ENCODE data around the gene TMEM242.
A peak's percentile ranks its signal among the peaks of the same experiment; 100 is the strongest.

Gene TMEM242

GRCh38 chr6:157280947-157281346 is 42.4 kb downstream of the TMEM242 start:
- H3K27me3 ChIP-seq (ENCODE audit: insufficient read depth, low read length), result no peaks in the 10 kb centered on the region
- no peak overlapping the region for H3K4me3 ChIP-seq (ENCODE audit: low read length)
- no peaks in the 10 kb centered on the region for H3K4me1 ChIP-seq (ENCODE audit: insufficient read depth, low read length)
- no peaks in the 10 kb centered on the region for H3K36me3 ChIP-seq (ENCODE audit: insufficient read depth, low read length)
- no peaks in the 10 kb centered on the region for H3K9me3 ChIP-seq (ENCODE audit: low read length)
- H2AFZ ChIP-seq (ENCODE audit: low read depth, low read length), result no peak overlapping the region

DNA sequence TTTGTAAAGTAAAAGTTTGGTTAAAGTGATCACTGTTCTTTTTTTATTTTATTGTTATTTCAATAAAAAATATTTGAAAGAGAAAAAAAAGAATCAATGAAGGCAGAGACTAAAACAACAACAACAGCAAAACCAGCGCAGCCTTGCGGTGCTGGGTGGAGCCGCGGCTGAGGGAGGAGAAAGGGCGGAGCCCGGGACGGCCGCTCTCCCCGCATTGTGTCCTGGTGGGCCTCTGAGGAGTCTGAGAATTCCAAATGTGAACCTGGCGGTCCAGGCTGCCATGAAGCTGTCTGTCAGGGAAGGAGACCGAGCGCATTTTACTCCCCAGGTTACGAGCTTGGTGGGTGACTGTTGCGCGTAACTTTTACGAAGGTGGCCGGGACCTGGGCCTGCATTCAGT is 43.2 kb downstream of the TMEM242 start:
- Histone ChIP-seq H2AFZ (ENCODE audit: low read depth, low read length) (no peak overlapping the region), H3K4me3 (ENCODE audit: low read length) (no peak overlapping the region), H3K36me3 (ENCODE audit: insufficient read depth, low read length) (no peaks in the 10 kb centered on the region), H3K27me3 (ENCODE audit: insufficient read depth, low read length) (no peaks in the 10 kb centered on the region), H3K4me1 (ENCODE audit: insufficient read depth, low read length) (no peaks in the 10 kb centered on the region), H3K9me3 (ENCODE audit: low read length) (no peaks in the 10 kb centered on the region)

GRCh38 chr6:157278171-157278570 is 45.1 kb downstream of the TMEM242 start:
- Histone ChIP-seq H3K36me3 (ENCODE audit: insufficient read depth, low read length) (no peaks in the 10 kb centered on the region), H3K4me1 (ENCODE audit: insufficient read depth, low read length) (no peaks in the 10 kb centered on the region), H2AFZ (ENCODE audit: low read depth, low read length) (no peak overlapping the region), H3K27me3 (ENCODE audit: insufficient read depth, low read length) (peaks cover 1% of the 10 kb centered on the region), H3K9me3 (ENCODE audit: low read length) (no peaks in the 10 kb centered on the region), H3K4me3 (ENCODE audit: low read length) (no peak overlapping the region)

GRCh38 chr6:157276731-157277130 is 46.6 kb downstream of the TMEM242 start:
- H3K9me3 ChIP-seq (ENCODE audit: low read length), result no peaks in the 10 kb centered on the region
- no peaks in the 10 kb centered on the region for H3K36me3 ChIP-seq (ENCODE audit: insufficient read depth, low read length)
- no peak overlapping the region for H2AFZ ChIP-seq (ENCODE audit: low read depth, low read length)
- no peak overlapping the region for H3K4me3 ChIP-seq (ENCODE audit: low read length)
- H3K27me3 ChIP-seq (ENCODE audit: insufficient read depth, low read length), result peaks cover 5% of the 10 kb centered on the region
- H3K4me1 ChIP-seq (ENCODE audit: insufficient read depth, low read length), result no peaks in the 10 kb centered on the region

DNA sequence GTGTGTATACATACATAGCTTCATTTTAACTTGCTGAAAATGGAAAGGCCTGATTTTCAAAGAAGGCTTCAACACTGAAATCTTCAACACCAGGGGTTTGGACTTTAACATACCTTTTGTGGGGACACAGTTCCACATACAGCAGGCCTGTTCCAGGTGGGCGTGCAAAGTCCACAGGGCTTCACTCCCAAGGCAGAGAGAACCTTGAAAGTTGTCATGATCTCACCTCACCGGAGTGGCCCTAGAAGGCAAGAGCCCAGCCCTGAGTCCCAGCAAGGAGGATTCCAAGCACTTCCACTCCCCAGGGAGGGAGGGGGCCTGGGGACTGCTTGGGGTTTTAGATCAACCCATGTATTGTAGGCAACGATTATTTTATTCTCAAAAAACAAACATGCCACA is 47.2 kb downstream of the TMEM242 start:
- no peaks in the 10 kb centered on the region for H3K36me3 ChIP-seq (ENCODE audit: insufficient read depth, low read length)
- H3K4me1 ChIP-seq (ENCODE audit: insufficient read depth, low read length), result no peaks in the 10 kb centered on the region
- no peak overlapping the region for H3K4me3 ChIP-seq (ENCODE audit: low read length)
- H3K27me3 ChIP-seq (ENCODE audit: insufficient read depth, low read length), result peaks cover 5% of the 10 kb centered on the region
- H3K9me3 ChIP-seq (ENCODE audit: low read length), result no peaks in the 10 kb centered on the region
- H2AFZ ChIP-seq (ENCODE audit: low read depth, low read length), result no peak overlapping the region

DNA sequence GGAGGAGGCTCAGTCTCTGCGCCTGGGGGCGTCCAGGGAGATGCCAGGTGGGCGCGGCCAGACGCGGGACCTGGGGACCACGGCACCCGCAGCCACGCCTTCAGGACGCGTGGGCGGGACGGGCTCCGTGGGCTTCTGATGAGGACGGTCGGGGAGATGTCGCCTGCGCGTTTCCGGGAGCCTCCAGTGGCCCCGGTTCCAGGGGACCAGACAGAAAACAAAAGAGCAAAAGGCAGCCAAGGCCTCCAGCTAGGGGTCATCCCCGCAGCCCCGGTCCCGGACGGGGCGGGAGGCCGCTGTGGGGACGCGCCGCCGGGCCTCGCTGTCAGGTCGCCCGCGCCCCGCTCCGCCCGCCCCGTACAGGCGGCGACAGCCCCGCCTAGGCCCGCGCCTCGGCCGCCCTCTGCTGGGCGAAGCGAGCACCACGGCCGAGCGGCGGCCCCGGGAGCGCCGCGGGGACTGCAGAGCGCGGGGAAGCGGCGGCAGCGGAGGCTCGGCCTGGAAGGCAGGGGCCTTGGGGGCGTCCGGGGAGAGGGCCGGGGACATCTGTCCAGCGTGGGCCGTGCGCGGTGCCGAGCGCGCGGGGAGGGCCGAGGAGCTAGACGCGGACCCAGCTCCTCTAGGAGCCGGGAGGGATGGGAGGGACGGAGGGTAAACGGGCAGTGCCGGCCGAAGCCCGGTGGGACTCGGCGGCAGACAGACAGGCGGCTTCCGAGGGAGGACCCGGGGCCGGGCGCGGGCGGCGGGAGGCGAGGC is 48.7 kb downstream of the TMEM242 start:
- Histone ChIP-seq H3K4me1 (ENCODE audit: insufficient read depth, low read length) (no peaks in the 10 kb centered on the region), H3K9me3 (ENCODE audit: low read length) (peaks cover 3% of the 10 kb centered on the region), H3K27me3 (ENCODE audit: insufficient read depth, low read length) (peaks cover 5% of the 10 kb centered on the region), H3K36me3 (ENCODE audit: insufficient read depth, low read length) (no peaks in the 10 kb centered on the region), H3K4me3 (ENCODE audit: low read length) (peak overlapping the region; percentile 56), H2AFZ (ENCODE audit: low read depth, low read length) (peak overlapping the region; percentile 74)

DNA sequence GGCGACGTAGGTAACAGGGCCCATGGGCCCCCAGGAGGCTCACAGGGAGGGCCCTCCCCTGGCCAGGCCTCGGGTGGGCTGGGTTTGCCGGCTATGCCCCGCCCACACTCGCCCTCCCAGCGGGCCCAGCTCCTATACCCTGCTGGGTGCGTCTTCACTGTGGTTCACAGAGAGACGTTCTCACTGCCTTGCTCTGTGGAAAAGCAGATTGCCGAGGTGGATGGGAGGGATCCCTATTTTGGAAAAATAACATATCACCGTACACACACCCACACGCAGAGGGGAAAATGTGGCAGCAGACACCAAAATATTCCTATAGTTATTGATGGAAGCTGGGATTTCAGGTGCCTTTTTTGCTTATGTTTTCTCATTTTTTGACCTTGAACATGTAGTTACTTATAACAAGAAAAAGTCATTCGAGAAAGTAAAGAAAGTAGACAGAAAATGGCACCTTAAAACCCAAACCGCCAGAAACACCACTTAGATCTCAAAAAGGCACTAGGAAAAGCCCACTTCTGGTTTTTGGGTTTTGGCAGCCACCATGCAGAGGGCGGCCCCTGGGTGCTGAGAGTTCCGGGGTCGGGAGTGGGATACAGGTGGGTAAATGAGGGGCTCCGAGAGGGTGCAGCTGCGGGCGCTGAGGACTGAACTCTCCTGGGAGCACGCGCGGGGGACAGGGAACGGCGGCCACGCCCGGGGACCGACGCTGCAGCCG is 49.4 kb downstream of the TMEM242 start:
- Histone ChIP-seq H2AFZ (ENCODE audit: low read depth, low read length) (peak overlapping the region; percentile 74), H3K4me3 (ENCODE audit: low read length) (peak overlapping the region; percentile 56), H3K27me3 (ENCODE audit: insufficient read depth, low read length) (peaks cover 5% of the 10 kb centered on the region), H3K4me1 (ENCODE audit: insufficient read depth, low read length) (no peaks in the 10 kb centered on the region), H3K36me3 (ENCODE audit: insufficient read depth, low read length) (no peaks in the 10 kb centered on the region), H3K9me3 (ENCODE audit: low read length) (peaks cover 3% of the 10 kb centered on the region)

DNA sequence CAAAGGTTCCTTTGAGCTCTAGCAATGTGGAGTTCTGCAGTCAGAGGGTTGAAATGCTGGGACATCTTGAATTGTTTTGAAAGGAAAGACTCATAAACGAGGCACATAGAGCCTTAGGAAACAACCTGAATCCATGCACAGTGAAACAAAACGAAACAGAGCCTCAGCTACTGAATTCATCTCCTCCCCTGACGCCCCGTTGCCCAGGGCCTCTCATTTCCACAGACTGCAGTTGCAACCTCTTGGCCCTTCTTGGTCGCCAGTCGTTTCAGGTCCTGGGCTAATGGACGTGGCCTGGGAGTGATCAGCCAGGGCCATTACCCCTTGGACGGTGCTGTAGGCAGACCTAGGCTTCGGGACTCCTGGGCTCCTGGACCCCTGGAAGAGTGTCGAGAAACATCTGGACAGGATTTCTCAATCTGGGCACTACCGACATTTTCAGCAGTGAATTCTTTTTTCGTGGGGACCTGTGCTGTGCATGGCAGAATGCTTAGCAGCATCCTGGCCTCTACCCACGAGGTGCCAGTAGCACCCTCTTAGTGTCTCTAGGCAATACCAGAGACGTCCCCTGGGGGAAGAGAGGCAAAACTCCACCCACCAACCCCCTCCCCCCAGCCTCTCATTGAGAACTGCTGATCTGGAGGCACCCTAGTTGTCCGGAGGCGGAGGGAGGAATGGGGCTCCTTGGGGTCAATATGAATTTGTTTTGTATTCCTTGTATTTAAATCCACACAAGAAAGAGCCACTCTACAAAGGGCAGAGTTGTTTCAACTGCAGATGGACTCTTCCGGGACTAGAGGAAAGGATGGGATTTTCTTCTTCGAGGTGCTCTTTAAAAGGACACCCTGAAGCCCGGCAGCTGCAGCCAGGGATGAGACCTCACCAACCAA is 50.2 kb downstream of the TMEM242 start:
- no peaks in the 10 kb centered on the region for H3K4me1 ChIP-seq (ENCODE audit: insufficient read depth, low read length)
- H3K4me3 ChIP-seq (ENCODE audit: low read length), result no peak overlapping the region
- H3K36me3 ChIP-seq (ENCODE audit: insufficient read depth, low read length), result no peaks in the 10 kb centered on the region
- no peak overlapping the region for H2AFZ ChIP-seq (ENCODE audit: low read depth, low read length)
- peaks cover 5% of the 10 kb centered on the region for H3K27me3 ChIP-seq (ENCODE audit: insufficient read depth, low read length)
- peaks cover 3% of the 10 kb centered on the region for H3K9me3 ChIP-seq (ENCODE audit: low read length)

DNA sequence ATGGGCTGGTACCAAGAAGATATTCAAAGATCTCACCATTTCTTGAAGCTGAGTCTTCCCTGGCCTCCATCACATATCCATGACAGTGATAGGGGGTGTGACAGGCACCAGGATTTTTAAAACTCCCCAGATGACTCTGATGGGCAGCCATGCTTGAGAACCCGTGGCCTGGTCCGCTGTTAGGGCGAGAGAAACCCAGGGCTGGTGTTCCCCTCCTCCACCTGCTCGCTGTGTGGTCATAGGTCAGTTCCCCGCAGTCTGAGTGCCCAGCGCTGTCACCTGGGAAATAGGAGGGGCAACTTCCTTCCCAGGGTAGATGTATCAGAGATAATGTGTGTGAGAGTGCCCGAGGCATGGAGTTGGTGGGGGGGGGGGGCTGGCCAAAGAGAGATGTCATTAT is 50.9 kb downstream of the TMEM242 start:
- Histone ChIP-seq H3K4me3 (ENCODE audit: low read length) (no peak overlapping the region), H3K9me3 (ENCODE audit: low read length) (peaks cover 3% of the 10 kb centered on the region)

GRCh38 chr6:157271911-157272310 is 51.4 kb downstream of the TMEM242 start:
- H3K4me3 ChIP-seq (ENCODE audit: low read length), result no peak overlapping the region
- no peak overlapping the region for H2AFZ ChIP-seq (ENCODE audit: low read depth, low read length)
- H3K36me3 ChIP-seq (ENCODE audit: insufficient read depth, low read length), result no peaks in the 10 kb centered on the region

More for the DNA sequence above, 50.9 kb downstream of the TMEM242 start:
- no peaks in the 10 kb centered on the region for H3K36me3 ChIP-seq (ENCODE audit: insufficient read depth, low read length)
- H3K27me3 ChIP-seq (ENCODE audit: insufficient read depth, low read length), result peaks cover 5% of the 10 kb centered on the region
- H2AFZ ChIP-seq (ENCODE audit: low read depth, low read length), result no peak overlapping the region
- no peaks in the 10 kb centered on the region for H3K4me1 ChIP-seq (ENCODE audit: insufficient read depth, low read length)

DNA sequence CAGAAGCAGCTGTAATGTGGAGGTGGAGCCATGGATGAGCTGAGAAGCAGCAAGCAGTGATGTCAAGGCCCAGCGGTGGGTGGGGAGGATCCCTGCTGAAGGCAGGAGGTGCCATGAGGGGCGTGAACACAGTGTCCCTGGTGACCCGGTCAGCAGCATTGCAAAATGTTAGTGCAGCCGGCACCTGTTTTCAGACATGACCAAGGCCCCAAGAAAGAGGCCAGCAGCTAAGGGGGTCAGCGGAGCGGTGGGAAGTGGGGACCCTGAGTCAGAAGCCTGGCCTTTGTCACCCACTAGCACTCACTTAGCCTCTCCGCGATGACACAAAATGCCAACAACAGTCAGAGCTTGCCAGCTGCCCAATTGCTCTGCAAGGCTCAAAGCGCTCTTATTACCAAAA is 51.9 kb downstream of the TMEM242 start:
- no peaks in the 10 kb centered on the region for H3K4me1 ChIP-seq (ENCODE audit: insufficient read depth, low read length)
- no peak overlapping the region for H3K4me3 ChIP-seq (ENCODE audit: low read length)
- peaks cover 3% of the 10 kb centered on the region for H3K9me3 ChIP-seq (ENCODE audit: low read length)
- H3K36me3 ChIP-seq (ENCODE audit: insufficient read depth, low read length), result no peaks in the 10 kb centered on the region
- peaks cover 5% of the 10 kb centered on the region for H3K27me3 ChIP-seq (ENCODE audit: insufficient read depth, low read length)
- H2AFZ ChIP-seq (ENCODE audit: low read depth, low read length), result no peak overlapping the region

More at GRCh38 chr6:157271911-157272310, 51.4 kb downstream of the TMEM242 start:
- H3K4me1 ChIP-seq (ENCODE audit: insufficient read depth, low read length), result no peaks in the 10 kb centered on the region
- peaks cover 5% of the 10 kb centered on the region for H3K27me3 ChIP-seq (ENCODE audit: insufficient read depth, low read length)
- peaks cover 3% of the 10 kb centered on the region for H3K9me3 ChIP-seq (ENCODE audit: low read length)

DNA sequence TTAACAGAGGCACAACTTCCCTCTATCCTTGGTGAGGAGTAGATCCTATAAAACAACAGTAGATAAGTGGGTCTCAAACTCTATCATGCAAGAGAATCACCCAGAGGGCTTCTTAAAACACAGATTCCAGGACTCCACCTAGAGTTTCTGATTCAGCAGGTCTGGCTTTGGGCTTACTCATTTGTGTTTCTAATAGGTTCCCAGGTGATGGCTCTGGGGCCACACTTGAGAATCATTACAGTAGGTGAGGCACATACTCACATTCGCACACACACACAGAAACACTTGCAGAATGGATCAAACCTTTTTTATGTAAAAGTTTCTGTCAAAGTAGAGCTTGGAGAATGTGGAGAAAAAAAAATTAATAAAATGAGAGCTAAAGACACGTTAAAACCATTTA is 52.4 kb downstream of the TMEM242 start:
- peaks cover 5% of the 10 kb centered on the region for H3K27me3 ChIP-seq (ENCODE audit: insufficient read depth, low read length)
- H3K4me1 ChIP-seq (ENCODE audit: insufficient read depth, low read length), result no peaks in the 10 kb centered on the region
- no peak overlapping the region for H3K4me3 ChIP-seq (ENCODE audit: low read length)
- no peaks in the 10 kb centered on the region for H3K36me3 ChIP-seq (ENCODE audit: insufficient read depth, low read length)
- H3K9me3 ChIP-seq (ENCODE audit: low read length), result peaks cover 3% of the 10 kb centered on the region
- H2AFZ ChIP-seq (ENCODE audit: low read depth, low read length), result no peak overlapping the region

DNA sequence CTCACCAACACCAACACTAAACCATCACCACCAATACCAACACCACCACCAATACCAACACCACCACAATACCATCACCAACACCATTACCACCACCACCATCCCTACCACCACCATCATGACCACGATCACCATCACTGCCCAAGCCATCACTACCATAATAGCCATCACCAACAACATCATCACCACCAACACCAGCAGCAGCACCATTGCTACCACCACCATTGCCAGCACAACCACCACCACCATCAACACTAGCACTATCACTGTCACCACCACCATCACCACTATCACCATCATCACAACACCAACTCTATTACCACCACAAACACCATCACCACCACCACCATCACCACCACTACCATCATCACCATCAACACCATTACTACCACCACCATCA is 53.0 kb downstream of the TMEM242 start:
- H2AFZ ChIP-seq (ENCODE audit: low read depth, low read length), result no peak overlapping the region
- H3K4me3 ChIP-seq (ENCODE audit: low read length), result no peak overlapping the region
- no peaks in the 10 kb centered on the region for H3K36me3 ChIP-seq (ENCODE audit: insufficient read depth, low read length)
- peaks cover 5% of the 10 kb centered on the region for H3K27me3 ChIP-seq (ENCODE audit: insufficient read depth, low read length)
- H3K4me1 ChIP-seq (ENCODE audit: insufficient read depth, low read length), result no peaks in the 10 kb centered on the region
- H3K9me3 ChIP-seq (ENCODE audit: low read length), result peaks cover 3% of the 10 kb centered on the region
